ENCODE data around the gene RMI1.
"Not testable (repeated sequence)": the region's sequence is repeated elsewhere in the genome, so short reads cannot be mapped to it uniquely, and the experiment has no call there.

Gene RMI1

GRCh38 chr9:84002344-84002743 is 21.7 kb downstream of the RMI1 start:
- DNase-seq (ENCODE audit: low read depth, low spot score): no peak

GRCh38 chr9:84003246-84003645 is 22.6 kb downstream of the RMI1 start:
- no peak for DNase-seq (ENCODE audit: low read depth, low spot score)

GRCh38 chr9:84007662-84008061 is 27.1 kb downstream of the RMI1 start:
- DNase-seq (ENCODE audit: low read depth, low spot score): no peak

- no peak for DNase-seq (ENCODE audit: low read depth, low spot score)
Observed at GRCh38 chr9:84024041-84024575, 43.5 kb downstream of the RMI1 start.

- no peak for DNase-seq (ENCODE audit: low read depth, low spot score)
Observed at GRCh38 chr9:84027201-84027600, 46.6 kb downstream of the RMI1 start.

GRCh38 chr9:84031534-84031933 is 50.9 kb downstream of the RMI1 start:
- DNase-seq (ENCODE audit: low read depth, low spot score): no peak

GRCh38 chr9:84041857-84042256 is 61.3 kb downstream of the RMI1 start:
- not testable (repeated sequence) for DNase-seq (ENCODE audit: low read depth, low spot score)

- DNase-seq (ENCODE audit: low read depth, low spot score): no peak
Observed at GRCh38 chr9:84045481-84046097, 65.0 kb downstream of the RMI1 start.
